NCI-H1092 (cell line): ENCODE data around the gene DGKI.

Experiments
- DNase-seq: peaks from one replicate; lab custom pipeline; 2025; lab: John Stamatoyannopoulos, UW

Gene DGKI

GRCh38 chr7:137539111-137539715 lies 307.6 kb downstream of the DGKI start:
- no peak for DNase-seq

- no peak for DNase-seq
Measured at GRCh38 chr7:137538361-137538762, 308.4 kb downstream of the DGKI start.

GRCh38 chr7:137535579-137535978 lies 311.2 kb downstream of the DGKI start:
- no peak for DNase-seq

- no peak for DNase-seq
Measured at GRCh38 chr7:137531671-137532070, 315.1 kb downstream of the DGKI start.

- no peak for DNase-seq
Measured at GRCh38 chr7:137527634-137528033, 319.1 kb downstream of the DGKI start.

GRCh38 chr7:137523171-137523570 lies 323.6 kb downstream of the DGKI start:
- DNase-seq, result no peak

- no peak for DNase-seq
Measured at GRCh38 chr7:137521451-137521850, 325.3 kb downstream of the DGKI start.

GRCh38 chr7:137519947-137520346 lies 326.8 kb downstream of the DGKI start:
- no peak for DNase-seq

- no peak for DNase-seq
Measured at GRCh38 chr7:137519181-137519691, 327.5 kb downstream of the DGKI start.

- DNase-seq, result no peak
Measured at GRCh38 chr7:137513091-137513490, 333.7 kb downstream of the DGKI start.

GRCh38 chr7:137507096-137507495 lies 339.7 kb downstream of the DGKI start:
- DNase-seq, result no peak

GRCh38 chr7:137506031-137506430 lies 340.7 kb downstream of the DGKI start:
- no peak for DNase-seq

GRCh38 chr7:137501562-137501961 lies 345.2 kb downstream of the DGKI start:
- no peak for DNase-seq

GRCh38 chr7:137492889-137493288 lies 353.9 kb downstream of the DGKI start:
- DNase-seq, result no peak

- DNase-seq, result no peak
Measured at GRCh38 chr7:137489880-137490279, 356.9 kb downstream of the DGKI start.

GRCh38 chr7:137488038-137488437 lies 358.7 kb downstream of the DGKI start:
- no peak for DNase-seq

GRCh38 chr7:137485818-137486217 lies 361.0 kb downstream of the DGKI start:
- no peak for DNase-seq

GRCh38 chr7:137484326-137484725 lies 362.4 kb downstream of the DGKI start:
- DNase-seq, result no peak

- DNase-seq, result no peak
Measured at GRCh38 chr7:137482466-137482865, 364.3 kb downstream of the DGKI start.

- no peak for DNase-seq
Measured at GRCh38 chr7:137480824-137481365, 365.9 kb downstream of the DGKI start.

GRCh38 chr7:137480401-137480800 lies 366.4 kb downstream of the DGKI start:
- no peak for DNase-seq

GRCh38 chr7:137476937-137477336 lies 369.8 kb downstream of the DGKI start:
- DNase-seq, result no peak

- DNase-seq, result no peak
Measured at GRCh38 chr7:137475966-137476365, 370.8 kb downstream of the DGKI start.

- no peak for DNase-seq
Measured at GRCh38 chr7:137474540-137475026, 372.2 kb downstream of the DGKI start.
